GM23338 (cell line): ENCODE results near the gene PHLDB2.

Experiments
- CREB1 ChIP-seq: fragments of 250-450 bp; sonication (Bioruptor Pico); IDR thresholded peaks from 2 replicates; pipeline ENCODE4 v1.5.0; 2020; ENCODE audit warnings: low read depth, mild to moderate bottlenecking, moderate library complexity
- ETS1 ChIP-seq: IDR thresholded peaks from 2 replicates; pipeline ENCODE4 v1.6.1; 2016; ENCODE audit warnings: antibody characterized with exemption
- EZH2 ChIP-seq: fragments of 200-600 bp; sonication (generic); IDR thresholded peaks from one replicate; pipeline ENCODE4 v1.8.0; 2017; ENCODE audit warnings: antibody characterized with exemption, mild to moderate bottlenecking, low read depth; ENCODE audit not compliant: unreplicated experiment
- EZH2phosphoT487 ChIP-seq: fragments of 200-600 bp; sonication (generic); IDR thresholded peaks from one replicate; pipeline ENCODE4 v1.8.1; 2018; ENCODE audit warnings: antibody characterized with exemption; ENCODE audit not compliant: unreplicated experiment
- JUNB ChIP-seq: IDR thresholded peaks from one replicate; pipeline ENCODE4 v1.6.1; 2016; ENCODE audit warnings: antibody characterized with exemption; ENCODE audit not compliant: unreplicated experiment
- POLR2AphosphoS5 ChIP-seq: IDR thresholded peaks from 2 replicates; pipeline ENCODE4 v1.6.1; 2016; ENCODE audit warnings: antibody characterized with exemption, low read depth
- REST ChIP-seq: IDR thresholded peaks from one replicate; pipeline ENCODE4 v1.6.1; 2018; ENCODE audit warnings: antibody characterized with exemption; ENCODE audit not compliant: unreplicated experiment
- STAT1 ChIP-seq: IDR thresholded peaks from one replicate; pipeline ENCODE4 v1.6.1; 2016; ENCODE audit warnings: antibody characterized with exemption; ENCODE audit not compliant: unreplicated experiment
- ZNF114 ChIP-seq: fragments of 250-450 bp; sonication (Bioruptor Pico); IDR thresholded peaks from 2 replicates; pipeline ENCODE4 v1.5.0; 2020; ENCODE audit warnings: mild to moderate bottlenecking, moderate library complexity
- TF ChIP-seq, protein P1 (sequence below), 2 experiments: fragments of 200-600 bp in 1 of 2; sonication (generic) in 1 of 2; conservative IDR thresholded peaks; 2 replicates each; pipeline versions ENCODE4 v1.5.1 to v1.6.1; 2016 to 2017; ENCODE audit warnings: antibody characterized with exemption in 2 of 2, low read depth in 2 of 2, mild to moderate bottlenecking in 2 of 2, moderate library complexity in 1 of 2

GRCh38 chr3:111846039-111846438 lies 13.0 kb upstream of the PHLDB2 start:
- TF ChIP-seq ZNF114 (CRISPR knock-in tag) = no peak
- TF ChIP-seq, protein P1, sequence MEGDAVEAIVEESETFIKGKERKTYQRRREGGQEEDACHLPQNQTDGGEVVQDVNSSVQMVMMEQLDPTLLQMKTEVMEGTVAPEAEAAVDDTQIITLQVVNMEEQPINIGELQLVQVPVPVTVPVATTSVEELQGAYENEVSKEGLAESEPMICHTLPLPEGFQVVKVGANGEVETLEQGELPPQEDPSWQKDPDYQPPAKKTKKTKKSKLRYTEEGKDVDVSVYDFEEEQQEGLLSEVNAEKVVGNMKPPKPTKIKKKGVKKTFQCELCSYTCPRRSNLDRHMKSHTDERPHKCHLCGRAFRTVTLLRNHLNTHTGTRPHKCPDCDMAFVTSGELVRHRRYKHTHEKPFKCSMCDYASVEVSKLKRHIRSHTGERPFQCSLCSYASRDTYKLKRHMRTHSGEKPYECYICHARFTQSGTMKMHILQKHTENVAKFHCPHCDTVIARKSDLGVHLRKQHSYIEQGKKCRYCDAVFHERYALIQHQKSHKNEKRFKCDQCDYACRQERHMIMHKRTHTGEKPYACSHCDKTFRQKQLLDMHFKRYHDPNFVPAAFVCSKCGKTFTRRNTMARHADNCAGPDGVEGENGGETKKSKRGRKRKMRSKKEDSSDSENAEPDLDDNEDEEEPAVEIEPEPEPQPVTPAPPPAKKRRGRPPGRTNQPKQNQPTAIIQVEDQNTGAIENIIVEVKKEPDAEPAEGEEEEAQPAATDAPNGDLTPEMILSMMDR (conservative IDR thresholded peaks at IDR 0.05; ENCODE audit: low read depth in 2 of 2) = no peak
- TF ChIP-seq REST = no peak
- TF ChIP-seq EZH2 = no peak
- no peak for TF ChIP-seq JUNB
- no peak for TF ChIP-seq EZH2phosphoT487
- TF ChIP-seq POLR2AphosphoS5 = no peak
- no peak for TF ChIP-seq ETS1
- no peak for TF ChIP-seq STAT1
- TF ChIP-seq CREB1 (CRISPR knock-in tag) = no peak
